CD4-positive, alpha-beta T cell treated with Interleukin-17A for 1 hour (primary cell): ENCODE results near the gene DQX1.
"Not testable (repeated sequence)": the region's sequence is repeated elsewhere in the genome, so short reads cannot be mapped to it uniquely, and the experiment has no call there.

ENCODE experiments used
- DNase-seq: peaks from one replicate; pipeline ENCODE4 v3.0.0-alpha.2; 2020

Gene DQX1

GRCh38 chr2:74491648-74492544, 34.1 kb downstream of the DQX1 start:
- DNase-seq, result no peak

- no peak for DNase-seq
Observed at GRCh38 chr2:74489906-74490305, 36.1 kb downstream of the DQX1 start.

GRCh38 chr2:74488643-74489481, 37.2 kb downstream of the DQX1 start:
- DNase-seq, result no peak

DNA sequence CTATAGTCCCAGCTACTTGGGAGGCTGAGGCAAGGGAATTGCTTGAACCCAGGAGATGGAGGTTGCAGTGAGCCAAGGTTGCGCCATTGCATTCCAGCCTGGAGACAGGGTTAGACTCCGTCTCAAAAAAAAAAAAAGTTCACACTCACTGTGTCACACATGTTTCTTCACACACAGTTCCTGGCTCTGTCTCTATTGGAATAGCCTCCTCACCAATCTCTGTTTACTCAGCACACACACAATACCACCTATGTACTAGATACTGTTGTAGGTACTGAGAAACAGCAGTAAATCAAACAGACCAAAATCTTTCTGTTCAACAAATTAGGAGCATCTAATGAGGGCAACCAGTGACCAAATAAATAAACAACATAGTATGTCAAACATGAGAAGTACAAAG, 39.9 kb downstream of the DQX1 start:
- DNase-seq, result no peak

DNA sequence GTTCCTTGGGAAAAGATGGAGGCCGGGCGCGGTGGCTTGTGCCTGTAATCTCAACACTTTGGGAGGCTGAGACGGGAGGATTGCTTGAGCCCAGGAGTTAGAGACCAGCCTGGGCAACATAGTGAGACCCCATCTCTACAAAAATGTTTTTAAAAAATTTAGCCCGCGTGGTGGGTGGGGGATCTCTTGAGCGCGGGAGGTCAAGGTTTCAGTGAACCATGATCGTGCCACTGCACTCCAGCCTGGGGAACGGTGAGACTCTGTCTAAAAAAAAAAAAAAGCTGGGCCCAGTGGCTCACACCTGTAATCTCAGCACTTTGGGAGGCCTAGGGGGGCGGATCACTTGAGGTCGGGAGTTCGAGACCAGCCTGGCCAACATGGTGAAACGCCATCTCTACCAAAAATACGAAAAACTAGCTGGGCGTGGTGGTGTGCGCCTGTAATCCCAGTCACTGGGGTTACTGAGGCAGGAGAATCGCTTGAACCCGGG, 42.3 kb downstream of the DQX1 start:
- DNase-seq, result not testable (repeated sequence)

DNA sequence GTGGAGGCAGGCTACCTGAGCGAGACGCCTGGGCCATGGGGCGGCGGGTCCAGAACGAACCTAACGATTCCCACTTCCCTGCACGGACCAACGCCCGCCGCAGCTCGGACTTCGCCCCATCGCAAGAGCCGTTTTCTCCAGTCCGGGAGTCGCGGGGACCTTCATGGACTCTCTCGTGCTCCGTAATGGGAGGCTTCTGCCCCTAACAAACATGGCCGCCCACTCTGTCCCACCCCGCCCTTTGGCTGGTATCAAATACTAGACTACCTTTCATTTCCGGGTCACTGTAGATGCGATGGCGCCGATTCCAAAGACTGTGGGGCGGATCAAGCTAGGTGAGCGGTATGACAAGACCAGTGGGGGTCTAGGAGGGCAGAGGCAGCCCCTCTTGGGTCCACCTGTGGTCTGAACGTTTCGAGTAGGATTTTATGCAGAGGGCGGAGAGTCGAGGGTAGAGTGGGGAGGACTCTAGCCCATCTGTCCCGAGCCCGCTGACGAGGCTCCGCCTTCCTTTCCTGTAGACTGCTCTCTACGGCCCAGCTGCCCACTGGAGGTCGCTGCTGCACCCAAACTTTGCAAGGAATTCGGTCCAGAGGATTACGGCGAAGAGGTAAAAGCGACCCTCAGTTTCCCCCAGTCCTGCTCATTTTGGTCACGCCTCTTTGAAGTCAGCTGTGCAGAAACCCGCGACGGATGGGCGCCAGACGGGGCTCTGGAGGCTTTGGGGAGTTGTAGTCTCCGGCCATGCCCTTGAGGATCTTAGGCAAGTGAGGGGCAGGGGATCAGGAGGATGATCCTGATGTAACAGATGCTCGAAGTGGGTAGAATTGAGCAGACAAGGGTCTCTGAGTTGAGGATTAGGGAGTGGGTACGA, 43.0 kb downstream of the DQX1 start, which contains the start of the genes CCDC142 and TTC31:
Gene CCDC142 (minus strand): TSS at position 198 of the 874 bp plus-strand sequence. CDS start 161 bp downstream, at position 37.
Gene TTC31 (plus strand): TSS at position 281 of the 874 bp plus-strand sequence. CDS start 15 bp downstream, at position 296.
- DNase-seq, result peak; percentile 96

DNA sequence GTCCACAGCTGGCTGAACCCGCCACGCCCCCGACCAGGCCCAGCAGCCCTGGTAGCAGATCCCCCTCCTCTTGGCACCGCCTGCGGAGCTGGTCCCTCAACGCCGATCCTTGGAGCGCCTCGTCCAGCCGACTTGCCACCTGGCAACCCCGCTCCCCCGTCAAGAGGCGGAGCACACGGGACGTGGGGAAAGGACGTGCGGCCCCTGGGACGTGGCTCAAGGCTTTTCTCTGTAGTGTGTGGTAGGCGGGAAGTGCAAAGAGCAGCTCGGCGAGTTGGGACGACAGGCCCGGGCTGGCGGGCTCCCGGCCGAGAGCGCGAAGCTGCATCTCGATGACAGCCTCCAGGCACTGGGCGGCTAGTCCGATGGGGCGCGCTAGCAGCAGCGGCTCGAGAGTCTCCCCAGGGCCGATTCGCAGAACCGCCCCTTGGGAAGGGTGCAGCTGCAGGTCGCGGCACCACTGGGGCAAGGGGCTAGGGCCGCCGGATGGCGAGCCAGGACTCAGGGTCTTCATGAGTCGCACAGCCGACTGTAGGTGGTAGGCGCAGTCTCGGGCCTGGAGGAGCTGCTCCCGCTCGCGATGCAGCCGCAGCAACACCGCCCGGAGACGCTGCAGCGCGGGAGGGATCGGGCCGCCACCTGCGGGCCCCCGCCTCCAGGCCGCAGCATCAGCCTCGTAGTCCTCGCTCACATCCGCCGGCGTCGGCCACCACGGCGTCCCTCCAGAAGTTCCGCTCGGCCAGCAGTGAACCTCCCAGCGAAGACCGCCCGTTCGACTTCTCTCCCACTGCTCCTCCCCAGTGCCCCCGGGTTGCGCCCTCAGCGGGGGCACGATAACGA, 43.9 kb downstream of the DQX1 start:
- DNase-seq, result peak; percentile 70

DNA sequence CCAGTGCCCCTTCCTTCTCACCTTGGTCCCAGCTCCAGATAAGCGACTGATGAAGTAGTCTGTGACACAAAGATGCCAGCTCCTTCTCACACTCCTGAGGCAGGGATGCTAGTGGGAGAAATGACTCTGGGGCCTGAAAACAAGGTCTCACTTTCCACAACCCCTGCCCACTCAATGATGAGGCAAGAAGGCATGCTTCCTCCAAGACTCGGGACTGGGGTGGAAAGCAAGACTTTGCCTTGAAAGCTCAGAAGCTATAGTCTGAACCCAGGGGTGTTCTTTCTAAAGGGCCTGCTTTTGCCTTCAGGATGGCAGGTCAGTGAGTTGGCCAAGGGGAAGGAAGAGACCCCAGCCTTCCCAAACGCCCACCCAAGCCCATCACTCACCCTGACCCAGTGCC, 44.6 kb downstream of the DQX1 start:
- DNase-seq, result no peak

DNA sequence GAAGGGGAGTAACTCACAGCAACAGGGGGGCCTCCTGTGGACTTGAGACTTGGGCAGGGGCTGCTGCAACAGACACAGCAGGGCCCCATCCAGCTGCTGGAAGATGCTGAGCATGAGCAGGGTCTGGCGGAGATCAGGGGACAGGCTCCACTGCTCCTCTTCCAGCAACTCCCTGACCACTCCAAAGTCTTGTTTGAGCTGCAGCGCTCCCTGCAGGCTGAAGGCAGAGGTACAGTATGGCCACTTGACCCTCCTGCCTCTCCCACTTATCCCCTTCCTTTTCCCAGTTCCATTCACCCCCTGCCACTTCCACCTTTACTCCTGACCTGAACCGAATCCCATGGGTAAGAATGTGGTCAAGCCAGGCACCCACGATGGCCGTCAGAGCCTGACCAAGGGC, 51.1 kb downstream of the DQX1 start:
- DNase-seq, result no peak

DNA sequence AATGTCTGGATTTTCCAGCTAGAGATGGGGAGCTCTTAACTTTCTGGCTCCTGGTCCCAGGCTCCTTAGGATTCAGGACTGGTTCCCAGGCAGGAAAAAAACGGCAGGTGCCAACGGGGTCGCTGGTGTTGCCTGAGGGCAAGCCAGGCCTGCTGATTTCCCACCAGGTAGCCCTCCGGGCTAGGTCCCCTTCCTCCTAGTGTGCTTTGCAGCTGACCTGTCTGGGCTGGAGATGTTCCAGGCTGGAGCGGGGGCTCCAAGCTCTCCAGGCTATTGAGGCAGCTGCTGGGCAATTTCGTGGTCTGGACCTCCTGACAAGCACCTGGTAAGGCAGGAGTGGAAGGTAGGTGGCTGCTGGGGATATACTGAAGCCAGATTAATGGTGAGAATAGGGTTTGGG, 51.5 kb downstream of the DQX1 start:
- DNase-seq, result no peak

DNA sequence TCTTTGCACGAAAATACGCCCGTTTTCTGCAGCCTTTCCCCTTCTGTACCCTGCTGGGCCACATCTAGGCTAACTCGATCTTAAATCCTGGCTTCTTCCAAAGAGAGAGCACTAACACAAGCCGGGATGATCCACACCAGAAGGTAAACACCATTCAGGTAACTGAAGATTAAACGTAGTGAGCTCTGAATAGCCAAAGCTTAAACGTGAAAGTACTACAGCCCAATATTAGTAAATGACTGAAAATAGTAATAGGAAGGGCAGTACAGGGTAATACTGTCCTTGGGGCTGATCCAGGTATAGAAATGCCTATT, 53.1 kb downstream of the DQX1 start:
- DNase-seq, result no peak

DNA sequence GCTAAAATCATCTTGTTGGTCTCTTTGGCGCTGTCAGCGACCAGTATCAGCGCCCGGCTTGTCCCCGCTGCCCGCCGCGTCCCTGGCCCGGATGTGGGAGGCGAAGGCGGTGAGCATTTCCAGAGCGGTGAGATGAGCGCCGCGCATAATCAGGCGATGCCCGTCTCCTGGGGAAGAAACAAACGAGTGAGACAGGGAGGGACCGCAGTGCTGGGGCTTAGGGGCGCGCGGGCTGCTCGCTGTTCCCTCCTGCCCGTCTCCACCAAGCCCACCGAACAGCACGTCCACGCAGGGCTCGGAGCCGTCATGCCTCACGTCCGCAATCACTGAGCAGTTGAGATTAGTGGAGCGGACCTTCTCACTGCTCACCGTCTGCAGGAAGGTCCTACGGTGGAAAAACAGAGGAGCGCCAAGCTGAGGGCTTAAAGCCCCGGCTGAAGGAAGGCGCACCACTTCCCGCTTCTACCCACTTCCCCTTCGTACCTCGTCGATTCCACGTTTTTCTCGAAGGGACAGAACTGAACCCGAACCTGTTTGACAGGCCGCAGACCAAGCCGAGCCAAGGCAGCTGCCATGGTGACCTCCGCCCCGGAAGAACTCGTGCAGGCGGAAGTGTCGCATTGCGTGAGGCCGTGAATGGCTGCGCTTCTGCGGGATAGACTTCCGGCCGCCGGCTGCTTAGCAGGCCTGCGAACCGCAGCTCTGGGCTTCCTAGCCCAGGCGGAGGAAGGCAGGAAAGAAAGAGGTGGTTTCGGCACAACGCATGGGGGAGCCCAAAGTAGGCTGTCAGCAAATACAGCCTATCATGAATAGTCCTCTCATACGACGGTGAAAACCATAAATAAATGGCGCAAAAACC, 53.7 kb downstream of the DQX1 start, which contains the start of gene MRPL53:
Gene MRPL53 (minus strand): TSS at position 595 of the 859 bp plus-strand sequence. CDS start 20 bp downstream, at position 575.
- peak; percentile 96 for DNase-seq

DNA sequence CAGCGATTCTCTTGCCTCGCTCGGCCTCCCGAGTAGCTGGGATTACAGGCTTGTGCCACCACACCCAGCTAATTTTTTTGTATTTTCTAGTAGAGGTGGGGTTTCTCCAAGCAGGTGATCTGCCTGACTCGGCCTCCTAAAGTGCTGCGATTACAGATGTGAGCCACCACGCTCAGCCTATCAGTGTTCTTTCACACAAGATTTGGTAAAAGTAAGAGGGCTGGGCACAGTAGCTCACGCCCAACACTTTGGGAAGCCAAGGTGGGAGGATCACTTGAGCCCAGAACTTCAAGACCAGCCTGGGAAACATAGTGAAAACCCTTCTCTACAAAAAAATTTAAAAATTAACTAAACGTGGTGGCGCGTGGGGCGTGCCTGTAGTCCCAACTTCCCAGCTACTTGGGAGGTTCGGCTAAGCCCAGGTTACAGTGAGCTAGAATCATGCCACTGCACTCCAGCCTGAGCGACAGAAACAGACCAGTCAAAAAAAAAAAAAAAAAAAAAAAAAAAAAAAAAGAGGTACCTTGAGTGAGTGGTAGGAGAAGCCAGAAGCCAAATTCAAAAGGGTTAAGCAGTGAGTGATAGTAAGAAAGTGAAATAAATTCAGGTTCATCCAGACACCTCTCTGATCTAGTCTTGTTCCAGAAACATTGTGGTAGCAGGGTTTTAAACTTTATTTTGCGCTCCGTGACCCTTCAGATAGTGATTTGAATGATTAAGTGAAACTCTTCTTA, 54.5 kb downstream of the DQX1 start:
- no peak for DNase-seq

- DNase-seq, result not testable (repeated sequence)
Observed at GRCh38 chr2:74470742-74471141, 55.3 kb downstream of the DQX1 start.
